ENCODE measurements around the gene KCNH4.

- no peak for TF ChIP-seq CTCF (IDR thresholded peaks at IDR 0.05)
- TF ChIP-seq POLR2A (IDR thresholded peaks at IDR 0.05), result no peak
Observed at GRCh38 chr17:42189651-42189965, 8.7 kb upstream of the KCNH4 start.

Measured in ovary (tissue), 3 donors.